SU-DHL-6 (cell line): Measurements from ENCODE around the gene SH3RF2.

Experiments used
- EZH2phosphoT487 ChIP-seq: fragments of 200-600 bp; sonication (generic), shearing (Covaris generic); conservative IDR thresholded peaks from 2 replicates; pipeline ENCODE4 v1.6.1; 2018; ENCODE audit warnings: mild to moderate bottlenecking, antibody characterized with exemption, low read length, moderate library complexity, mixed read lengths
- TF ChIP-seq, protein P1 (sequence below): fragments of 200-600 bp; sonication (generic); IDR thresholded peaks from one replicate; pipeline ENCODE4 v1.5.1; 2017; ENCODE audit warnings: antibody characterized with exemption, mild to moderate bottlenecking, low read length, moderate library complexity; ENCODE audit not compliant: insufficient read depth, poor library complexity, severe bottlenecking

DNA sequence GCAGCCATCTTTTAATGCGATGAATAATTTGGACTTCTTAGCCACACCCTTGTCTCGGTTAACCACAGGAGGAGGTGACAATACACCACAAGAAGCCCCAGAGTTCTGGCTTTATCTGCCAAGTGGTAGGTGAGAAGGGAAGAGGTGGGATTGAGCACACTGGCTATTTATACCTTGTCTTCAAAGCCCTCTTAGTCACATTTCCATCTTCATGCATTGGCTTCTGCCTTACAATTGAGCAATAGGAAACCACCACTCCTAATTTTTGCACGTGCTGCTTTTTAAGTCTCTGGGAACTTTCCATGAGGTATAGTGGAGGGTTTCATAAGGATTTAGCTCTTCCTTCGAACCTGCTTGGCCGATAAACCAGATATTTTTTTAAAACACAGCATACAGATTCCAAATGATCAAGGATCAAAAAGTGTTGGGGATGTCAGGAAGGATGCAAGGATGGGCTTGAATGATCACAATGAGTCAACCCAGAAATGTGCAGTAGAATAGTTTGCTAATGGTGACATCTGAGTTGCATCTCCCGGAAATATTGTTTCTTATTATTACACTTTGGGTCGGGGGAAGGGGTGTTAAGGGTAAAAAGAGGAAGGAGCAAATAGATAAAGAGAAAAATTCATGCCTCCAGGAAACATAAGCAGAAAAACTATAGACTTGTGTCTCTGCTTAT is 143.5 kb downstream of the SH3RF2 start:
- TF ChIP-seq, protein P1, sequence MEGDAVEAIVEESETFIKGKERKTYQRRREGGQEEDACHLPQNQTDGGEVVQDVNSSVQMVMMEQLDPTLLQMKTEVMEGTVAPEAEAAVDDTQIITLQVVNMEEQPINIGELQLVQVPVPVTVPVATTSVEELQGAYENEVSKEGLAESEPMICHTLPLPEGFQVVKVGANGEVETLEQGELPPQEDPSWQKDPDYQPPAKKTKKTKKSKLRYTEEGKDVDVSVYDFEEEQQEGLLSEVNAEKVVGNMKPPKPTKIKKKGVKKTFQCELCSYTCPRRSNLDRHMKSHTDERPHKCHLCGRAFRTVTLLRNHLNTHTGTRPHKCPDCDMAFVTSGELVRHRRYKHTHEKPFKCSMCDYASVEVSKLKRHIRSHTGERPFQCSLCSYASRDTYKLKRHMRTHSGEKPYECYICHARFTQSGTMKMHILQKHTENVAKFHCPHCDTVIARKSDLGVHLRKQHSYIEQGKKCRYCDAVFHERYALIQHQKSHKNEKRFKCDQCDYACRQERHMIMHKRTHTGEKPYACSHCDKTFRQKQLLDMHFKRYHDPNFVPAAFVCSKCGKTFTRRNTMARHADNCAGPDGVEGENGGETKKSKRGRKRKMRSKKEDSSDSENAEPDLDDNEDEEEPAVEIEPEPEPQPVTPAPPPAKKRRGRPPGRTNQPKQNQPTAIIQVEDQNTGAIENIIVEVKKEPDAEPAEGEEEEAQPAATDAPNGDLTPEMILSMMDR: no peak
- TF ChIP-seq EZH2phosphoT487: no peak
